PFSK-1 (cell line): ENCODE results near the gene RFFL.

ENCODE experiments used
- FOXP2 ChIP-seq: optimal IDR thresholded peaks from 2 replicates; pipeline ENCODE3; 2011; ENCODE audit warnings: borderline replicate concordance, control low read depth, inconsistent platforms; ENCODE audit not compliant: insufficient read depth; ENCODE audit errors: extremely low read length, extremely low read depth
- POLR2AphosphoS5 ChIP-seq: IDR thresholded peaks from 2 replicates; pipeline ENCODE4 v1.6.1; 2012; ENCODE audit warnings: low read depth, mild to moderate bottlenecking, control low read depth, low read length, moderate library complexity
- SIN3A ChIP-seq: IDR thresholded peaks from 2 replicates; pipeline ENCODE4 v1.6.1; 2012; ENCODE audit warnings: mild to moderate bottlenecking, low read length, moderate library complexity, borderline replicate concordance; ENCODE audit not compliant: insufficient read depth
- TAF1 ChIP-seq: IDR thresholded peaks from 2 replicates; pipeline ENCODE4 v1.6.1; 2012; ENCODE audit warnings: low read length, control low read depth, borderline replicate concordance; ENCODE audit not compliant: insufficient read depth
- TF ChIP-seq, protein P1 (sequence below), 2 experiments: IDR thresholded peaks; 2 replicates each; pipeline versions ENCODE4 v1.6.1 to v1.8.0; 2011 to 2012; ENCODE audit warnings: low read depth in 2 of 2, low read length in 2 of 2, control low read depth in 1 of 2, inconsistent platforms in 1 of 2, mild to moderate bottlenecking in 1 of 2, moderate library complexity in 1 of 2; ENCODE audit not compliant: insufficient read depth in 1 of 2

Gene RFFL

DNA sequence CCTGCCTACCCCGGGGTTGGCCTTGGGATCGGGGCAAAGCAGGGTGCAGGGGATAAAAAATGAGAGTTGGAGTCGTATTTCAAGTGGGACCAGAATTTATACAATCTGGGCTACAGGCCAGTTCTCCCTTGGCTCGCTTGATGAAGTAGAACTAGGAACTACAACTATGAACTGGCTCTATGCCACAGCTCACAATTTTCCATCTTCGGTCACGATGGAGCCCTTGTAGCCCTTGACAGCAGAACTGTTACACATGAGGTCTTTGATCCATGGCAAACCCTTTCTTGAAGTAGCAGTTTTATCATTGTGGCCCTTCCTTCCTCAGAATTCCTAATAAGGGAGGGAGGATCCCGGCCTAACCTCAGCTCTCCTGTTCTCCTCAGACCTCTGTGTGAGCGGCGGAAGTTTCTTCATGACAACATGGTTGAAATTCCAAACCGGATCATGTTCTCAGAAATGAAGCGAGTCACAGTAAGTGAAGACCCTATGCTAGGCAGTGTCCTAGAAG lies 66.1 kb downstream of the RFFL start:
- TF ChIP-seq FOXP2 (no peak), TAF1 (no peak), POLR2AphosphoS5 (no peak), SIN3A (no peak)
- TF ChIP-seq, protein P1, sequence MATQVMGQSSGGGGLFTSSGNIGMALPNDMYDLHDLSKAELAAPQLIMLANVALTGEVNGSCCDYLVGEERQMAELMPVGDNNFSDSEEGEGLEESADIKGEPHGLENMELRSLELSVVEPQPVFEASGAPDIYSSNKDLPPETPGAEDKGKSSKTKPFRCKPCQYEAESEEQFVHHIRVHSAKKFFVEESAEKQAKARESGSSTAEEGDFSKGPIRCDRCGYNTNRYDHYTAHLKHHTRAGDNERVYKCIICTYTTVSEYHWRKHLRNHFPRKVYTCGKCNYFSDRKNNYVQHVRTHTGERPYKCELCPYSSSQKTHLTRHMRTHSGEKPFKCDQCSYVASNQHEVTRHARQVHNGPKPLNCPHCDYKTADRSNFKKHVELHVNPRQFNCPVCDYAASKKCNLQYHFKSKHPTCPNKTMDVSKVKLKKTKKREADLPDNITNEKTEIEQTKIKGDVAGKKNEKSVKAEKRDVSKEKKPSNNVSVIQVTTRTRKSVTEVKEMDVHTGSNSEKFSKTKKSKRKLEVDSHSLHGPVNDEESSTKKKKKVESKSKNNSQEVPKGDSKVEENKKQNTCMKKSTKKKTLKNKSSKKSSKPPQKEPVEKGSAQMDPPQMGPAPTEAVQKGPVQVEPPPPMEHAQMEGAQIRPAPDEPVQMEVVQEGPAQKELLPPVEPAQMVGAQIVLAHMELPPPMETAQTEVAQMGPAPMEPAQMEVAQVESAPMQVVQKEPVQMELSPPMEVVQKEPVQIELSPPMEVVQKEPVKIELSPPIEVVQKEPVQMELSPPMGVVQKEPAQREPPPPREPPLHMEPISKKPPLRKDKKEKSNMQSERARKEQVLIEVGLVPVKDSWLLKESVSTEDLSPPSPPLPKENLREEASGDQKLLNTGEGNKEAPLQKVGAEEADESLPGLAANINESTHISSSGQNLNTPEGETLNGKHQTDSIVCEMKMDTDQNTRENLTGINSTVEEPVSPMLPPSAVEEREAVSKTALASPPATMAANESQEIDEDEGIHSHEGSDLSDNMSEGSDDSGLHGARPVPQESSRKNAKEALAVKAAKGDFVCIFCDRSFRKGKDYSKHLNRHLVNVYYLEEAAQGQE (IDR thresholded peaks at IDR 0.05; ENCODE audit: insufficient read depth in 1 of 2, low read depth in 2 of 2, low read length in 2 of 2), result no peak

GRCh38 chr17:34996422-34997285 lies 66.9 kb downstream of the RFFL start:
- TF ChIP-seq, protein P1 (IDR thresholded peaks at IDR 0.05; ENCODE audit: insufficient read depth in 1 of 2, low read depth in 2 of 2, low read length in 2 of 2), result no peak
- TF ChIP-seq POLR2AphosphoS5 (no peak), SIN3A (no peak), TAF1 (no peak), FOXP2 (no peak)

DNA sequence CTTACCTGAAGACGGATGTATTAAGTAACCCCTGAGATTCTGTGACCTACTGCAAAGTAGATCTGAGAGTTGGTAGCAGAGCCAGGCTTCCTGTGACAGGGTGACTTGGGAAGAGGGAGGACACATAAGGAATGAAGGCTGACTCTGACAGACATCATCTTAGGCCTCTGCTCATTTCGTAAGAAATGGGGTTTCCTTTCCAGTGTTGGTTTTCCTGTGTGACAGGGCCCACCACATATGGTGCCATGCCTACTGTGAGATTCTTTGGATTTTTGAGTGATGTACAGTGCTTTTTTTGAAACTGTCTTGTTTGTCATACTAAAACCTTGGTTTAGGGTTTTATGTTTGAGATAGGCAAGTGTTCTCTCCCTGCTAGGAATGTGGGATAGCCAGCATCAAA lies 70.5 kb downstream of the RFFL start:
- TF ChIP-seq FOXP2, result no peak
- TF ChIP-seq, protein P1 (IDR thresholded peaks at IDR 0.05; ENCODE audit: insufficient read depth in 1 of 2, low read depth in 2 of 2, low read length in 2 of 2), result no peak
- TF ChIP-seq TAF1, result no peak

GRCh38 chr17:34991606-34992005 lies 71.9 kb downstream of the RFFL start:
- TF ChIP-seq FOXP2 (no peak), POLR2AphosphoS5 (no peak), TAF1 (no peak), SIN3A (no peak)
- TF ChIP-seq, protein P1 (IDR thresholded peaks at IDR 0.05; ENCODE audit: insufficient read depth in 1 of 2, low read depth in 2 of 2, low read length in 2 of 2), result no peak
